Naive thymus-derived CD8-positive, alpha-beta T cell (primary cell): ENCODE data around the gene NKX2-4. TPM values are rescaled to one million over a fixed set of nuclear protein-coding genes. Genes with fewer than 3 reads are reported as not detected.
"Not testable (repeated sequence)": the region's sequence is repeated elsewhere in the genome, so short reads cannot be mapped to it uniquely, and the experiment has no call there.

Source experiments
- ATAC-seq, 2 donors: fragments of 150-1000 bp; cut with Tn5 transposase in 1 of 2; sonication (Bioruptor Pico), chemical (Tn5 transposase) in 1 of 2; 1 replicate in 1 of 2; 2 replicates in 1 of 2; pipeline ENCODE4 v1.10.0; 2021; ENCODE audit warnings: mild to moderate bottlenecking in 2 of 2, moderate library complexity in 2 of 2
- POLR2A ChIA-PET: fragments of 350-600 bp; sonication (Branson Sonifier 250); formaldehyde crosslinking; loops from one replicate; lab custom pipeline; 2021; ENCODE audit warnings: antibody characterized with exemption; lab: Charles Lee
- DNase-seq, 10 donors: peaks; one replicate each; pipeline versions ENCODE4 v3.0.0 to v3.0.0-alpha.2; 2020 to 2022
- H3K27ac Mint-ChIP-seq, 10 donors: one replicate each; pipeline ENCODE4 v1.8.0; 2020 to 2022; ENCODE audit warnings: mild to moderate bottlenecking in 10 of 10, mixed read lengths in 10 of 10, moderate library complexity in 4 of 10, inconsistent platforms in 1 of 10
- H3K27me3 Mint-ChIP-seq, 5 donors: one replicate each; pipeline ENCODE4 v1.8.0; 2021 to 2022; ENCODE audit warnings: mixed read lengths in 5 of 5
- H3K36me3 Mint-ChIP-seq, 3 donors: one replicate each; pipeline ENCODE4 v1.8.0; 2020 to 2022; ENCODE audit warnings: mixed read lengths in 3 of 3, mild to moderate bottlenecking in 2 of 3, inconsistent platforms in 1 of 3
- H3K4me1 Mint-ChIP-seq, 4 donors: one replicate each; pipeline ENCODE4 v1.8.0; 2021 to 2022; ENCODE audit warnings: mixed read lengths in 4 of 4
- H3K4me3 Mint-ChIP-seq, 10 donors: one replicate each; pipeline ENCODE4 v1.8.0; 2020 to 2022; ENCODE audit warnings: mild to moderate bottlenecking in 10 of 10, mixed read lengths in 10 of 10, moderate library complexity in 6 of 10, inconsistent platforms in 1 of 10
- H3K9me3 Mint-ChIP-seq, 9 donors: one replicate each; pipeline ENCODE4 v1.8.0; 2020 to 2022; ENCODE audit warnings: mixed read lengths in 9 of 9, mild to moderate bottlenecking in 3 of 9, inconsistent platforms in 1 of 9, moderate library complexity in 1 of 9
- polyA plus RNA-seq, 3 donors: library from polyadenylated mRNA; unstranded; fragments of 300-500 nt; fragmentation: Illumina TruSeq; gene quantifications; one replicate each; pipeline ENCODE4 v1.2.3, GENCODE V29; 2021
- total RNA-seq, 8 experiments: library from RNA in 2 of 8; stranded (reverse) in 2 of 8; gene quantifications; one replicate each; pipeline ENCODE4 v1.2.3 and lab custom pipeline; 2021 to 2026

Gene NKX2-4
- total and polyA plus RNA-seq, 5 experiments from 2014 or later: not detected

DNA sequence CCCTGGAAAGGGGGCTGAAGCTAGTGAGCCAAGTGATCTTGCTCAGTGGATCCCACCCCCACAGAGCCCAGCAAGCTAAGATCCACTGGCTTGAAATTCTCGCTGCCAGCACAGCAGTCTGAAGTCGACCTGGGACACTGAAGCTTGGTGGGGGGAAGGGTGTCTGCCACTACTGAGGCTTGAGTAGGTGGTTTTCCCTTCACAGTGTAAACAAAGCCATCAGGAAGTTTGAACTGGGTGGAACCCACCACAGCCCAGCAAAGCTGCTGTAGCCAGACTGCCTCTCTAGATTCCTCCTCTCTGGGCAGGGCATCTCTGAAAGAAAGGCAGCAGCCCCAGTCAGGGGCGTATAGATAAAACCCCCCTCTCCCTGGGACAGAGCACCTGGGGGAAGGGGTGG, 16.7 kb upstream of the NKX2-4 start:
- H3K27ac Mint-ChIP-seq, ATAC-seq: not testable (repeated sequence)
- peak in 1 of 10 donors; percentile 18 for DNase-seq
- H3K9me3 Mint-ChIP-seq: peaks cover 10 to 67% (median 41%) of the 10 kb centered on the region in 9 donors
- H3K36me3 Mint-ChIP-seq: peaks cover 0 to 55% (median 25%) of the 10 kb centered on the region in 3 donors
- peaks cover 3 to 68% (median 26%) of the 10 kb centered on the region in 5 donors for H3K27me3 Mint-ChIP-seq
- POLR2A ChIA-PET: interaction anchor here (0.9 kb wide), 1 partner anchor 25 kb away, joined by 3 read pairs; no protein-coding TSS in a partner anchor
- H3K4me3 Mint-ChIP-seq: peak overlapping the region in 3 of 10 donors; percentile 9 to 49 (median 20)
- H3K4me1 Mint-ChIP-seq: peaks cover 6 to 19% (median 10%) of the 10 kb centered on the region in 4 donors

DNA sequence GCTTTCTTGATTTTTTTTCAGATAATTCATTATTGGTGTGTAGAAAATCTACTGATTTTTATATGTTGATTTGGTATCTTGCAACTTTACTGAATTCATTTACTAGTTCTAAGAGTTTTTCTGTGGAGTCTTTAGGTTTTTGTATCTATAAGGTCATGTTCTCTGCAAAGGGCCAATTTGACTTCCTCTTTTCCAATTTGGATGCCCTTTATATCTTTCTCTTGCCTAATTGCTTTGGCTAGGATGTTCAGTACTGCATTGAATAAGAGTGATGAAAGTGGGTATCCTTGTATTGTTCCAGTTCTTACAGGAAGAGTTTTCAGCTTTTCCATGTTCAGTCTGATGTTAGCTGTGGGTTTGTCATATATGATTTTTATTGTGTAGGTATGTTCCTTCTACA, 14.4 kb upstream of the NKX2-4 start:
- DNase-seq (no peak), ATAC-seq (no peak)
- Mint-ChIP-seq H3K36me3 (peaks cover 0 to 48% (median 19%) of the 10 kb centered on the region in 3 donors), H3K4me3 (no peak overlapping the region), H3K27ac (peak overlapping the region in 1 of 10 donors; percentile 43), H3K27me3 (peaks cover 4 to 65% (median 33%) of the 10 kb centered on the region in 5 donors), H3K4me1 (peaks cover 6 to 19% (median 10%) of the 10 kb centered on the region in 4 donors), H3K9me3 (peaks cover 10 to 47% (median 32%) of the 10 kb centered on the region in 9 donors)
- POLR2A ChIA-PET: interaction anchor here (1.3 kb wide), 1 partner anchor 18 kb away, joined by 3 read pairs; no protein-coding TSS in a partner anchor

DNA sequence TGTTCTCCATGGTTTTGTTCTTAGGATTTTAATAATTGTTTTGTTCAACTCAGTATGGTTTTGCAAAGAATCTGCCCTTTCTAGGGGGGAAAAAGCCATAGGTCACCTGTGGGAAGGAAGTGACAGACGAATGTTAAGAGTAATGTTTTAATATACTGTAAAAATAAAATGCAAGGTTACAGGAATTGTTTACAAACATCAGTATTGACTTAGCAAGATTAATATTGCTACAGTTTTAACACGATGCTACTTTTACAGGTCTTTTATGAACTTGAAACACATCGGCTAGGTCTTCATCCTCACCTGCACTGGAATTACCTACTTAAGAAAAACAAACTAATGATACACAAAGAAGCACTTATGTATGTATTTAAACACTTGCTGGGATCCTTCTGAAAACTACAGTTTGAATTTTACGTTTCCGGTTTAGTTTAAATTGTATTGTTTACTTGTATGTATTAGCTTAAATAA, 1.7 kb upstream of the NKX2-4 start:
- Mint-ChIP-seq H3K27me3 (peaks cover 44 to 70% (median 65%) of the 10 kb centered on the region in 5 donors), H3K9me3 (peaks cover 0 to 26% (median 8%) of the 10 kb centered on the region in 9 donors), H3K36me3 (peaks cover 2 to 23% (median 16%) of the 10 kb centered on the region in 3 donors), H3K27ac (no peak overlapping the region), H3K4me3 (no peak overlapping the region), H3K4me1 (peaks cover 3 to 16% (median 9%) of the 10 kb centered on the region in 4 donors)
- DNase-seq: no peak
- POLR2A ChIA-PET: no interaction called here
- no peak for ATAC-seq

DNA sequence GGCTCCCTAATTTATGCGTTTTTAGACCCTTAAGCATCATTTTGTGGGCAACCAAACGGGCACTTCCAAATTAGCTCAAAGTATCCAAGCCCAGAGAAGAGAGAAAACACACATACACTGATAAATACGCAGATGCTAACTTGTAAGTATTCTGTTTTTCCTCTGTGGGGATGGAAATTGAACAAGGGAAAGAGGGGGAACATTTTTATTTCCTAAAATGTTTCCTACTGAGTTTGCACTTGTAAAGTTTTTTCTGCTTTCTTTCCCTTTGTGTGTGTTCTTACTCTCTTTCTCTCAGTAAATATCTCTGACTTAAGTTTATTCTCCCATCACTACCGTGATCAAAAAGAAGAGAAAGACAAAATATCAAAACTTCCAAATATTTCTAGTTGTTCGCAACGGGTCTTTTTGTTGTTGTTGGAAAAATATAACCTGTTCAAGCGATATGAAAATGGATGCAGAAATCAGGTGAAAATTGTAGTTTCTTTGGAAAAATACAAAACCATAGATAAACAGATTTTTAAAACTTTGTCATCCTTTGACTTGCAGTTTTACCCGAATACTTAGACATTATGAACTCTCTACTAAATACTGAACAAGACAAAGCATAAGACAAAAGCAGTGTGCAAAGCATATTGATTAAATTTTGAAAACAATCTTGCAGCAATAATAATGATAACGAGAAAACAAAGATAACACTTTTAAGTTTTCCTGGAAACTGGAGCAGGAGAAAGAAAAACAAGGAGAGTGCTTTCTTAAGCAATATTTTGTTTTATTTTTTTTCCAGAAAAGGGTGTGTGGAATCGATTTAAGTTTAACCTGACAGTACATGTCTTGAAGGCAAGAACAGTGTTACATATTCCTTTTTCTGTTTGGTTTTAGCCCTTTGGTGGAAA, 1.0 kb upstream of the NKX2-4 start:
- Mint-ChIP-seq H3K4me1 (peaks cover 3 to 17% (median 9%) of the 10 kb centered on the region in 4 donors), H3K9me3 (peaks cover 0 to 27% (median 8%) of the 10 kb centered on the region in 9 donors), H3K27me3 (peaks cover 44 to 69% (median 66%) of the 10 kb centered on the region in 5 donors), H3K27ac (no peak overlapping the region), H3K4me3 (peak overlapping the region in 9 of 10 donors; percentile 31 to 72 (median 62)), H3K36me3 (peaks cover 2 to 24% (median 16%) of the 10 kb centered on the region in 3 donors)
- POLR2A ChIA-PET: interaction anchor here (0.7 kb wide), 1 partner anchor 233 kb away, joined by 4 read pairs; no protein-coding TSS in a partner anchor
- no peak for ATAC-seq
- DNase-seq: no peak

DNA sequence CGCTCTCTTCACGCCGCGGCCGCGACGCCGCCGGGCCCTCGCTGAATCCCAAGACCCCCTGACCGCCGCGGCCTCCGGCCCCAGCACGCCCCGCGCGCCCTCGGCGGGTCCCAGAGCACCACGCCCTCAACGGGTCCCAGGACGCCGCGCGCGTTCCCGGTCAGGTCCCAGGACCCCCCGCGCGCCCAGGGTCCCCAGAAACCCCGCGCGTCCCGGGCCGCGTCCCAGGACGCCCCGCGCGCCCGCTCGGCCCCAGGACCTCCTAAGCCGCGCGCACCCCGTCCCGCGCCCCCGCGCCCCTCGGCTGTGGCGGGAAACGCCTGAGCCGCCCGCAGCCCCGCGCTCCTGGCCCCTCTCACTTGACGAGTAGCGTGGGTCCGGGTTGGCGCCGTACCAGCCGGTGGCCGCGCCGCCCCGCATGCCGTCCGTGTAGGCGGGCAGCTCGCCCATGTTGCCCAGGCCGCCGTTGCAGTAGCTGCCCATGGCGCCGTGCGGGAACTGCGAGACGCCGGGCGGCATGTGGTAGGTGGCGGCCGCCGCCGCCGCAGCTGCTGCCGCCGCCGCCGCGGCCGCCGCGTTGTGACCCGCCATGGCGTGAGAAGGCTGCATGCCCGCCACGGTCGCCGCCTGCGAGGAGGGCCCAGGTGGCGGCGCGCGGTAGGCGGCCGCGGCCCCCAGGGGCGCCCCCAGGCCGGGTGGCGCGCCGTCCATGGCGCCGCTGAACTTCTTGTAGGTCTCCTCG, 556 bp downstream of the NKX2-4 start:
- H3K4me3 Mint-ChIP-seq: peak overlapping the region in 1 of 10 donors; percentile 57
- peaks cover 0 to 36% (median 9%) of the 10 kb centered on the region in 9 donors for H3K9me3 Mint-ChIP-seq
- peak in 1 of 2 donors; percentile 22 for ATAC-seq
- POLR2A ChIA-PET: no interaction called here
- peaks cover 47 to 76% (median 68%) of the 10 kb centered on the region in 5 donors for H3K27me3 Mint-ChIP-seq
- peaks cover 10 to 30% (median 19%) of the 10 kb centered on the region in 4 donors for H3K4me1 Mint-ChIP-seq
- H3K36me3 Mint-ChIP-seq: peaks cover 2 to 36% (median 20%) of the 10 kb centered on the region in 3 donors
- peak in 2 of 10 donors; percentile 15 to 30 for DNase-seq
- no peak overlapping the region for H3K27ac Mint-ChIP-seq

DNA sequence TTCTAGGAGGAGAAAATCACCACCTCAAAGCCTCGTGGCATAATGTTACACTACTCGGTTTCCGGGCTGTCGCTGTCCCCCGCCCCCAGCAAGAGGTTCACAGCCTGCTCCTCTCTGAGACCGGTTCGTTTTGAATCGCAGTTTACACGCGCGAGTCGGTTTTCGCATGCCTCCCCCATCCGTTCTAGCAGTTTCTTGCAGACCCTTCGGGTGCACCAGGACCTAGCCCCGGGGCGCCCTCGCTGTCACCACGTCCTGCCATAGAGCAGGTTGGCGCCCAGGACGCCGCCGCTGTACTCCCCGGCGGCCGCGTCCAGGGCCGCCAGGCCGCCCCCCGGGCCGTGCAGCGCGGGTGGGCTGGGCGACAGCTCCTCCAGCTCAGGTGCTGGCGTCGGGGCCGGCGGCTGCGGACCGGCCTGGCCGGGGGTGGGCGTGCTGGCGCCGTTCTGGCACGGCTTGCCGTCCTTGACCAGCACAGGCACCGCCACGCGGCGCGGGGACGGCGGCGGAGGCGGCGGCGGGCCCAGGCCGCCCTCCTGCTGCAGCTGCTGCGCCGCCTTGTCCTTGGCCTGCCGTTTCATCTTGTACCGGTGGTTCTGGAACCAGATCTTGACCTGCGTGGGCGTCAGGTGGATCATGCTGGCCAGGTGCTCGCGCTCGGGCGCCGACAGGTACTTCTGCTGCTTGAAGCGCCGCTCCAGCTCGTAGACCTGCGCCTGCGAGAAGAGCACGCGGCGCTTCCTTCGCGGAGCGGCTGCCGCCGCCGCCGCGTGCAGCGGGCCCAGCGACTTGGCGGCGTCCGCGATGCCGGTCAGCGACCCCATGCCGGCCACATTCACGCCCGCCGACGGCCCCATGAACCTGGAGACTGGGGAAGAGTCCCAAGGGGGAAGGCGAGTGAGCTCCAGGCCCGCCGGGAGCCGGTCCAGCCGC, 1.4 kb downstream of the NKX2-4 start:
- Mint-ChIP-seq H3K4me3 (peak overlapping the region; percentile 49 to 83 (median 76)), H3K27me3 (peaks cover 44 to 73% (median 66%) of the 10 kb centered on the region in 5 donors), H3K36me3 (peaks cover 5 to 37% (median 22%) of the 10 kb centered on the region in 3 donors), H3K27ac (peak overlapping the region in 2 of 10 donors; percentile 20 to 40), H3K4me1 (peaks cover 12 to 34% (median 24%) of the 10 kb centered on the region in 4 donors), H3K9me3 (peaks cover 0 to 37% (median 9%) of the 10 kb centered on the region in 9 donors)
- POLR2A ChIA-PET: interaction anchor here (1.0 kb wide), 1 partner anchor 93 kb away, joined by 3 read pairs; the partner anchor contains the start of gene XRN2
- ATAC-seq: peak; percentile 80 to 94
- DNase-seq: peak; percentile 7 to 79 (median 66)

DNA sequence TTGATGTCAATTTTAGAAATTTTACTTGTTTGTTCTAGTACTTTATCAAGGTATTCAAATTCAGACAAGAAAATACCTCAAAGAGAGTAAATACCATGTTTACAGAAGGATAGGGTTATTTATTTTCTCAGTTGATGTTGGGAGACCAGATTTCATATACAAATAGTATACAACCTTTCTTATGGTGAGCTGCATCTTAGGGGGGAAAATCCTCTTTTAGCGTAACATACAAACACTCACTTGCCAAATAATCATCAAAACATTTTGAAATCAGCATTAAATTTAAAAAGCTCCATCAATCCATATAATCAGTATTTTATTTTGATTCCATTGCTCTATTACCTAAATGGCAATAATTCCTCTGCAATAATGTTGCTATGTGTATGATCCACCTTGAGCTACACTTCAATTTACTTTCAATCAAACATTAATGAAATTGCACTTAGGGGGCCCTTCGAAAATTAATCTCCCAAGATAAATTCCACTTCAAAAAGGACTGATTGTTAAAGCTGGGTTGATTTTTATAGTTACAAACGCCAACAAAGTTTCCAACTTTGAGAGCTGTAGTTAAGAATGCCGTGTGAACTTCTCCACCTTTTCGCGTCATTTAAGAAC, 2.2 kb downstream of the NKX2-4 start:
- no peak for DNase-seq
- Mint-ChIP-seq H3K9me3 (peaks cover 0 to 37% (median 9%) of the 10 kb centered on the region in 9 donors), H3K27me3 (peaks cover 38 to 71% (median 61%) of the 10 kb centered on the region in 5 donors), H3K4me1 (peaks cover 12 to 34% (median 24%) of the 10 kb centered on the region in 4 donors), H3K4me3 (peak overlapping the region; percentile 49 to 83 (median 76)), H3K36me3 (peaks cover 8 to 37% (median 27%) of the 10 kb centered on the region in 3 donors), H3K27ac (peak overlapping the region in 4 of 10 donors; percentile 17 to 42 (median 30))
- POLR2A ChIA-PET: interaction anchor here (1.0 kb wide), 1 partner anchor 92 kb away, joined by 3 read pairs; the partner anchor contains the start of gene XRN2
- ATAC-seq: no peak

DNA sequence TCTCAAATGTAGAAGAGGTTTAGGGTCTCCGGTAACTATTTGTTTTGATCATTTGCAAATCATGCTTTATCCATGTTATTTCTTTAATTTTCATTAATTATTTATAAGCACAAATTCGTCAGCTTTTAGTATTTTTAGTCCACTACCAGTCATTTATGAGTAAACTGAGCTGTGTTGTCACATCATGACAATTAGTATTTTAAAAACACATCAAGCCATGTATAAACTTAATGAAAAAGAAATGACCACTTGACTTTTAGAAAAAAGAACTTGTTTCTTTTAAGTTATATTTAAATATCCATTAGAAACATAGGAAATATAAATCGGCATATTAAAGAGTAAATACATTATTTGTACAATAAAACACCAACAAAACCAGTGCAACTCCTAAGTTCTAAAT, 2.8 kb downstream of the NKX2-4 start:
- Mint-ChIP-seq H3K4me1 (peaks cover 12 to 34% (median 24%) of the 10 kb centered on the region in 4 donors), H3K27me3 (peaks cover 38 to 66% (median 57%) of the 10 kb centered on the region in 5 donors), H3K27ac (no peak overlapping the region), H3K36me3 (peaks cover 8 to 37% (median 29%) of the 10 kb centered on the region in 3 donors), H3K4me3 (no peak overlapping the region), H3K9me3 (peaks cover 0 to 33% (median 9%) of the 10 kb centered on the region in 9 donors)
- ATAC-seq (no peak), DNase-seq (no peak)
- POLR2A ChIA-PET: no interaction called here

DNA sequence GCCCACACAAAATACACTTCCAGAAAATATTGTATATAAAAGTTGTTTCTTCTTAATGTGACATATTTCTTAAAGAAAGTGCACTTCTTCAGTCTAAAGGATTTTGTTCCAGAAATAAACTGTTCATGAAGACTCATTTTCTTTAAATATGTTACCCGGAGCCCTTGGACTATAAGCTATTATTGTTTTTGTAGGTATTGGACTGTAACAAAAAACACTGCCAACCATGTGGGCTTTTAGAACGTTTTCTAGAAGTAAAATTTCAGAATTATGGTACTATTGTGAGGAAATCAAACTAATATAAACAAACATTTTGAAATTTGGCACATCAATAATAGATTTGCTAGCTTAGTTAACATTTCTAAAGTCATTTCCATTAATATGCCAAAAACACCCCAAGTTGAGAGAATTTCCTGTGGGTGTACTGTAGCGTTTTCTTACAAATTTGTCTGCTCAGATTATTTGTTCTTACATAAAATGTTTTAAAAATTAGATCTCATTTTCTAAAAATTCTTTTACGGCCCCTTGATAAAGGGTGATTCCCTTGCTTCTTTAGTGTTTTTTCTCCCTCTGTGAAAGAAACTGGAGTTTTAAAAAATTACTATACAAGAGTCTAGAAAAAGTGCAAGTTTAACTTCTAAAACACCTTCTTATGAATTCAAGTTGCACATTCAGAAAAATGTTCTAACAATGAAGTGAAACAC, 3.4 kb downstream of the NKX2-4 start:
- DNase-seq (no peak), ATAC-seq (no peak)
- H3K27me3 Mint-ChIP-seq: peaks cover 37 to 60% (median 52%) of the 10 kb centered on the region in 5 donors
- H3K36me3 Mint-ChIP-seq: peaks cover 8 to 33% (median 33%) of the 10 kb centered on the region in 3 donors
- H3K27ac Mint-ChIP-seq: no peak overlapping the region
- peaks cover 0 to 29% (median 9%) of the 10 kb centered on the region in 9 donors for H3K9me3 Mint-ChIP-seq
- POLR2A ChIA-PET: no interaction called here
- H3K4me1 Mint-ChIP-seq: peaks cover 12 to 34% (median 24%) of the 10 kb centered on the region in 4 donors
- H3K4me3 Mint-ChIP-seq: no peak overlapping the region

DNA sequence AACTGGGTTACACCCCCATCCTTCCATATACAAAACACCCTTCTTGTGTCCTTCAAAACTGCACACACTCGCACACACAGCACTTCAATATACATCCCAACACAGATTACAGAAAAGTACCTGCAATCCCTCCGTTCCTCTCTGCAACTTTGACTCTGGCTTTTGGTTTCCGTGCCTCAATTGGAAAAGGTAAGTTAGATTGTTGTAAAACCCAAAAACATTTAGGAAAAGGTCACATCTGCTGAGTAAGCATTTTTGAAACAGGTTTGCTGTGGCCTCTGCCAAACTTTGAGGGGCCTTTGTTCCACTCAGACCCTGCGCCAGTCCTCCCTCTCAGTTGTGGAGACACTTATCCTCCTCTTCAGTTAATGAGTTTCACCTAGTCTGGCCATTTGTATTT, 4.2 kb downstream of the NKX2-4 start:
- ATAC-seq (no peak), DNase-seq (no peak)
- POLR2A ChIA-PET: no interaction called here
- H3K4me3 Mint-ChIP-seq: peak overlapping the region in 1 of 10 donors; percentile 15
- peak overlapping the region in 1 of 10 donors; percentile 37 for H3K27ac Mint-ChIP-seq
- H3K27me3 Mint-ChIP-seq: peaks cover 29 to 52% (median 44%) of the 10 kb centered on the region in 5 donors
- peaks cover 12 to 33% (median 24%) of the 10 kb centered on the region in 4 donors for H3K4me1 Mint-ChIP-seq
- peaks cover 0 to 22% (median 4%) of the 10 kb centered on the region in 9 donors for H3K9me3 Mint-ChIP-seq
- peaks cover 8 to 34% (median 25%) of the 10 kb centered on the region in 3 donors for H3K36me3 Mint-ChIP-seq
